Loucy (cell line): ENCODE measurements around the gene GNL1.

ENCODE experiments used
- CTCF ChIP-seq: fragments of 200-600 bp; sonication (generic); conservative IDR thresholded peaks from 2 replicates; pipeline ENCODE4 v1.5.1; 2014; ENCODE audit warnings: mild to moderate bottlenecking, antibody characterized with exemption, low read length
- EZH2phosphoT487 ChIP-seq: fragments of 200-600 bp; IDR thresholded peaks from 2 replicates; pipeline ENCODE4 v1.6.1; 2018; ENCODE audit warnings: antibody characterized with exemption, mild to moderate bottlenecking, moderate library complexity, borderline replicate concordance

GRCh38 chr6:30533460-30534294 is 22.6 kb downstream of the GNL1 start:
- TF ChIP-seq CTCF (no peak), EZH2phosphoT487 (no peak)
